ENCODE measurements around the gene SIGLEC11.
"Not testable (repeated sequence)": the region's sequence is repeated elsewhere in the genome, so short reads cannot be mapped to it uniquely, and the experiment has no call there.

SIGLEC11 gene

GRCh38 chr19:49951806-49952478 is 9.0 kb downstream of the SIGLEC11 start:
- no peaks in the 10 kb centered on the region for H3K36me3 ChIP-seq (replicated peaks)
- no peak for TF ChIP-seq CTCF (IDR thresholded peaks at IDR 0.05; ENCODE audit: low read depth, low read length, missing control alignments)
- H3K27me3 ChIP-seq (replicated peaks) = no peaks in the 10 kb centered on the region
- in situ Hi-C loops (cut with HindIII; ENCODE audit: low pct_ligation_motif_present, low sequenced_read_pairs) = no loop called here
- no peak overlapping the region for H3K27ac ChIP-seq
- DNase-seq = no peak
- no peak overlapping the region for H3K4me3 ChIP-seq (ENCODE audit: low read depth, low read length)

GRCh38 chr19:49950956-49951526 is 9.9 kb downstream of the SIGLEC11 start:
- Histone ChIP-seq H3K36me3 (replicated peaks) (no peaks in the 10 kb centered on the region), H3K4me3 (ENCODE audit: low read depth, low read length) (no peak overlapping the region), H3K27me3 (replicated peaks) (no peaks in the 10 kb centered on the region), H3K27ac (no peak overlapping the region)
- no peak for TF ChIP-seq CTCF (IDR thresholded peaks at IDR 0.05; ENCODE audit: low read depth, low read length, missing control alignments)
- no peak for DNase-seq
- in situ Hi-C loops (cut with HindIII; ENCODE audit: low pct_ligation_motif_present, low sequenced_read_pairs) = no loop called here

GRCh38 chr19:49950590-49950948 is 10.4 kb downstream of the SIGLEC11 start:
- in situ Hi-C loops (cut with HindIII; ENCODE audit: low pct_ligation_motif_present, low sequenced_read_pairs) = no loop called here
- no peak overlapping the region for H3K27ac ChIP-seq
- no peaks in the 10 kb centered on the region for H3K27me3 ChIP-seq (replicated peaks)
- H3K36me3 ChIP-seq (replicated peaks) = no peaks in the 10 kb centered on the region
- DNase-seq = no peak
- no peak overlapping the region for H3K4me3 ChIP-seq (ENCODE audit: low read depth, low read length)
- TF ChIP-seq CTCF (IDR thresholded peaks at IDR 0.05; ENCODE audit: low read depth, low read length, missing control alignments) = no peak

- TF ChIP-seq CTCF (IDR thresholded peaks at IDR 0.05; ENCODE audit: low read depth, low read length, missing control alignments) = no peak
- no peaks in the 10 kb centered on the region for H3K27me3 ChIP-seq (replicated peaks)
- no peaks in the 10 kb centered on the region for H3K36me3 ChIP-seq (replicated peaks)
- no peak overlapping the region for H3K27ac ChIP-seq
- H3K4me3 ChIP-seq (ENCODE audit: low read depth, low read length) = no peak overlapping the region
- in situ Hi-C loops (cut with HindIII; ENCODE audit: low pct_ligation_motif_present, low sequenced_read_pairs) = no loop called here
- no peak for DNase-seq
These were observed 11.0 kb downstream of the SIGLEC11 start for GRCh38 chr19:49949742-49950589.

- in situ Hi-C loops (cut with HindIII; ENCODE audit: low pct_ligation_motif_present, low sequenced_read_pairs) = no loop called here
- Histone ChIP-seq H3K27me3 (replicated peaks) (no peaks in the 10 kb centered on the region), H3K36me3 (replicated peaks) (no peaks in the 10 kb centered on the region), H3K4me3 (ENCODE audit: low read depth, low read length) (no peak overlapping the region), H3K27ac (no peak overlapping the region)
- no peak for DNase-seq
- TF ChIP-seq CTCF (IDR thresholded peaks at IDR 0.05; ENCODE audit: low read depth, low read length, missing control alignments) = no peak
These were observed 14.6 kb downstream of the SIGLEC11 start for GRCh38 chr19:49946415-49946814.

GRCh38 chr19:49944567-49944966 is 16.4 kb downstream of the SIGLEC11 start:
- H3K36me3 ChIP-seq (replicated peaks); in situ Hi-C loops (cut with HindIII; ENCODE audit: low pct_ligation_motif_present, low sequenced_read_pairs); DNase-seq; H3K27ac ChIP-seq; H3K27me3 ChIP-seq (replicated peaks); H3K4me3 ChIP-seq (ENCODE audit: low read depth, low read length): not testable (repeated sequence)
